ENCODE measurements around the gene WARS2. TPM values are rescaled to one million over a fixed set of nuclear protein-coding genes. Genes with fewer than 3 reads are reported as not detected.

WARS2 gene
- total and polyA plus RNA-seq, 12 donors, result 5.1 to 35.9 (median 20.9) TPM

- Histone ChIP-seq H3K9me3 (replicated peaks in 1 of 3) (no peaks in the 10 kb centered on the region), H3K36me3 (replicated peaks in 1 of 2) (no peaks in the 10 kb centered on the region), H3K27ac (no peak overlapping the region), H3K27me3 (peaks cover 29% of the 10 kb centered on the region), H3K4me3 (no peak overlapping the region), H3K4me1 (replicated peaks in 1 of 2) (peaks cover 8 to 14% of the 10 kb centered on the region in 2 donors)
- intact Hi-C loops (cut with DNase I), result no loop called here
- TF ChIP-seq POLR2A (IDR thresholded peaks at IDR 0.05), result no peak
- WGBS, 4 donors, result 55 to 78% (median 73%) methylated on average over 1 of the region's 1 CpG
- no peak for DNase-seq
Measured at GRCh38 chr1:119010201-119010600, 130.3 kb downstream of the WARS2 start.

- Histone ChIP-seq H3K36me3 (replicated peaks in 1 of 2) (no peaks in the 10 kb centered on the region), H3K27me3 (peaks cover 38% of the 10 kb centered on the region)
Measured at GRCh38 chr1:119009312-119009655, 131.2 kb downstream of the WARS2 start.

GRCh38 chr1:119008483-119009311, 131.8 kb downstream of the WARS2 start:
- peak in 6 of 7 donors; percentile 26 to 64 (median 40) for DNase-seq
- intact Hi-C loops (cut with DNase I), result loop anchor here in 1 of 2 donors (10.0 kb wide), 1 partner anchor 854 kb away; no protein-coding TSS in a partner anchor
- Histone ChIP-seq H3K4me3 (peak overlapping the region in 1 of 4 donors; percentile 27), H3K36me3 (replicated peaks in 1 of 2) (no peaks in the 10 kb centered on the region), H3K27ac (no peak overlapping the region), H3K27me3 (peaks cover 44% of the 10 kb centered on the region), H3K4me1 (replicated peaks in 1 of 2) (peaks cover 8 to 14% of the 10 kb centered on the region in 2 donors), H3K9me3 (replicated peaks in 1 of 3) (no peaks in the 10 kb centered on the region)
- 4 to 8% (median 6%) methylated on average over 8 to 22 of the region's 22 CpGs for WGBS, 4 donors
- TF ChIP-seq POLR2A (IDR thresholded peaks at IDR 0.05), result no peak
- TF ChIP-seq CTCF (IDR thresholded peaks at IDR 0.05), result peak; percentile 32 to 61 (median 54)

More at GRCh38 chr1:119009312-119009655, 131.2 kb downstream of the WARS2 start:
- H3K4me1 ChIP-seq (replicated peaks in 1 of 2), result peaks cover 8 to 14% of the 10 kb centered on the region in 2 donors
- DNase-seq, result no peak
- no peak overlapping the region for H3K4me3 ChIP-seq
- intact Hi-C loops (cut with DNase I), result loop anchor here in 1 of 2 donors (10.0 kb wide), 1 partner anchor 854 kb away; no protein-coding TSS in a partner anchor
- TF ChIP-seq CTCF (IDR thresholded peaks at IDR 0.05) (no peak), POLR2A (IDR thresholded peaks at IDR 0.05) (no peak)
- H3K9me3 ChIP-seq (replicated peaks in 1 of 3), result no peaks in the 10 kb centered on the region
- no peak overlapping the region for H3K27ac ChIP-seq
- 18 to 31% (median 21%) methylated on average over 2 of the region's 2 CpGs for whole genome bisulfite sequencing, 4 donors

GRCh38 chr1:119007670-119008482, 132.6 kb downstream of the WARS2 start:
- no peaks in the 10 kb centered on the region for H3K36me3 ChIP-seq (replicated peaks in 1 of 2)
- no peak for TF ChIP-seq CTCF (IDR thresholded peaks at IDR 0.05)
- no peak for TF ChIP-seq POLR2A (IDR thresholded peaks at IDR 0.05)
- H3K9me3 ChIP-seq (replicated peaks in 1 of 3), result no peaks in the 10 kb centered on the region
- H3K27me3 ChIP-seq, result peaks cover 52% of the 10 kb centered on the region
- peak overlapping the region in 1 of 4 donors; percentile 27 for H3K4me3 ChIP-seq
- intact Hi-C loops (cut with DNase I), result loop anchor here in 1 of 2 donors (10.0 kb wide), 1 partner anchor 853 kb away; no protein-coding TSS in a partner anchor
- peak in 1 of 7 donors; percentile 41 for DNase-seq
- 6 to 11% (median 8%) methylated on average over 13 to 61 of the region's 61 CpGs for WGBS, 4 donors
- peaks cover 8 to 14% of the 10 kb centered on the region in 2 donors for H3K4me1 ChIP-seq (replicated peaks in 1 of 2)
- no peak overlapping the region for H3K27ac ChIP-seq

All from adrenal gland (tissue), 12 donors.